Keratinocyte (primary cell): ENCODE measurements around the gene PPP1R2B. TPM values are rescaled to one million over a fixed set of nuclear protein-coding genes. Genes with fewer than 3 reads are reported as not detected.
"Not testable (repeated sequence)": the region's sequence is repeated elsewhere in the genome, so short reads cannot be mapped to it uniquely, and the experiment has no call there.

Experiments
- DNase-seq: peaks from one replicate; pipeline ENCODE4 v3.0.0-alpha.2; 2011; ENCODE audit warnings: low read depth, missing footprints, low spot score
- FAIRE-seq: peaks from 2 replicates; lab custom pipeline; 2011; peaks lifted over from hg19 to GRCh38; lab: Jason Lieb, UNC
- H2AFZ ChIP-seq: 2 replicates; pipeline ENCODE4 v1.6.0; 2012; ENCODE audit warnings: low read length, control low read depth, inconsistent platforms; ENCODE audit not compliant: control insufficient read depth
- H3K27ac ChIP-seq: 2 replicates; pipeline ENCODE4 v1.5.1; 2011; ENCODE audit warnings: low read length; ENCODE audit not compliant: control insufficient read depth, insufficient read depth
- H3K27me3 ChIP-seq: 3 replicates; pipeline ENCODE4 v1.6.0; 2011; ENCODE audit warnings: low read length; ENCODE audit not compliant: control insufficient read depth, insufficient read depth; ENCODE audit errors: extremely low read depth
- H3K36me3 ChIP-seq, 2 experiments: 2 replicates in 1 of 2; 3 replicates in 1 of 2; pipeline ENCODE4 v1.5.1; 2011; ENCODE audit warnings: low read length in 2 of 2, mild to moderate bottlenecking in 1 of 2; ENCODE audit not compliant: control insufficient read depth in 2 of 2, insufficient read depth in 2 of 2; ENCODE audit errors: extremely low read depth in 1 of 2
- H3K4me1 ChIP-seq: 3 replicates; pipeline ENCODE4 v1.5.1; 2011; ENCODE audit warnings: low read length; ENCODE audit not compliant: control insufficient read depth, insufficient read depth; ENCODE audit errors: extremely low read depth
- H3K4me2 ChIP-seq: 3 replicates; pipeline ENCODE4 v1.6.0; 2011; ENCODE audit warnings: low read depth, low read length; ENCODE audit not compliant: control insufficient read depth, insufficient read depth; ENCODE audit errors: extremely low read depth
- H3K4me3 ChIP-seq, 3 experiments: fragments of 200-600 bp in 1 of 3; sonication (generic) in 1 of 3; 2 replicates in 2 of 3; 3 replicates in 1 of 3; pipeline ENCODE4 v1.5.1; 2011 to 2016; ENCODE audit warnings: low read length in 3 of 3, mild to moderate bottlenecking in 3 of 3, control low read depth in 2 of 3, inconsistent platforms in 1 of 3, low read depth in 1 of 3, mixed read lengths in 1 of 3, mixed run types in 1 of 3, moderate library complexity in 1 of 3; ENCODE audit not compliant: control insufficient read depth in 2 of 3, insufficient read depth in 2 of 3; ENCODE audit errors: extremely low read depth in 1 of 3
- H3K79me2 ChIP-seq: 2 replicates; pipeline ENCODE4 v1.6.0; 2012; ENCODE audit warnings: low read length; ENCODE audit not compliant: control insufficient read depth, insufficient read depth
- H3K9ac ChIP-seq: 3 replicates; pipeline ENCODE4 v1.6.0; 2011; ENCODE audit warnings: low read length; ENCODE audit not compliant: control insufficient read depth, insufficient read depth; ENCODE audit errors: extremely low read depth
- H3K9me1 ChIP-seq: 3 replicates; pipeline ENCODE4 v1.6.0; 2011; ENCODE audit warnings: low read length; ENCODE audit not compliant: control insufficient read depth, insufficient read depth; ENCODE audit errors: extremely low read depth
- H3K9me3 ChIP-seq: 2 replicates; pipeline ENCODE4 v1.5.1; 2012; ENCODE audit warnings: low read depth, low read length; ENCODE audit not compliant: control insufficient read depth
- H4K20me1 ChIP-seq: 3 replicates; pipeline ENCODE4 v1.6.0; 2011; ENCODE audit warnings: low read length; ENCODE audit not compliant: control insufficient read depth, insufficient read depth; ENCODE audit errors: extremely low read depth
- CTCF ChIP-seq, 3 experiments: IDR thresholded peaks in 1 of 3; conservative IDR thresholded peaks in 1 of 3; optimal IDR thresholded peaks in 1 of 3; 2 replicates in 2 of 3; 3 replicates in 1 of 3; pipeline versions ENCODE3 to v1.5.1; 2011; ENCODE audit warnings: low read length in 3 of 3, mild to moderate bottlenecking in 3 of 3, moderate library complexity in 2 of 3, control low read depth in 1 of 3, inconsistent platforms in 1 of 3; ENCODE audit not compliant: insufficient read depth in 2 of 3; ENCODE audit errors: extremely low read depth in 1 of 3
- EZH2 ChIP-seq: IDR thresholded peaks from one replicate; pipeline ENCODE4 v1.6.1; 2012; ENCODE audit warnings: inconsistent platforms, mild to moderate bottlenecking, low read length, moderate library complexity
- dilution Hi-C: fragments of 300-500 bp; cut with MboI; formaldehyde crosslinking; loops from one replicate; pipeline ENCODE4 v1.7.0; 2020; ENCODE audit warnings: low sequenced_read_pairs; ENCODE audit not compliant: extremely low pct_ligation_motif_present
- polyA plus RNA-seq, 5 experiments: library from polyadenylated mRNA; depleted of rRNA in 3 of 5; stranded (reverse) in 3 of 5; stranded (forward) in 1 of 5; unstranded in 1 of 5; fragments of >200 nt; gene quantifications; 1 replicate in 1 of 5; 2 replicates in 3 of 5; 3 replicates in 1 of 5; pipeline versions ENCODE4 v1.2.1 to v1.2.3, GENCODE V29; 2011 to 2012; ENCODE audit warnings: missing spikeins in 2 of 5, low read depth in 1 of 5, low replicate concordance in 1 of 5

PPP1R2B gene
- polyA plus RNA-seq, 1 donor (not counting 4 experiments of a cell fraction or from before 2014, with no cell fraction given) = 0.05 TPM

DNA sequence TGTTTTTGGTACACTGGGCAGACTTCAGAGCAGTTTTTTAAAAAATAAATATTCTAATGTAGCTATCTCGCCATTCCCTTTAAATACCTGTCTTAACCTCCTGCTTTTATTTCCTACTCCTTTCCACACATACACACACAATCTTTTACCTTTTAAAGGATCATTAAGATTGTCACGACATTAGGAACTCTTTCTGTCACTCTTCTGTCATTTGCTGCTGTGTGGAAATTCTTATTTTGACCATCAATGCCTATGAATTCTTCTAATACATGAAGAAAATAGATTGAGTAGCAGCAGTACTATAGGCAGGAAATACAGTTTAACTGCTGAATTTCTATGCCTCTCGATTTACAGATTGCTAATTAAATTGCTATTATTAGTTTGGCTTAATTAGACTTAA, 1.8 kb downstream of the PPP1R2B start:
- Histone ChIP-seq H3K4me2 (no peak overlapping the region), H3K9me1 (no peaks in the 10 kb centered on the region), H3K36me3 (no peaks in the 10 kb centered on the region), H4K20me1 (no peaks in the 10 kb centered on the region), H2AFZ (no peak overlapping the region), H3K9me3 (no peaks in the 10 kb centered on the region), H3K27me3 (no peaks in the 10 kb centered on the region), H3K4me3 (no peak overlapping the region), H3K27ac (no peak overlapping the region), H3K4me1 (no peaks in the 10 kb centered on the region), H3K9ac (no peak overlapping the region), H3K79me2 (no peaks in the 10 kb centered on the region)
- no peak for TF ChIP-seq CTCF (optimal IDR thresholded peaks at IDR 0.05 in 1 of 3, IDR thresholded peaks at IDR 0.05 in 1 of 3, conservative IDR thresholded peaks at IDR 0.05 in 1 of 3; ENCODE audit: extremely low read depth in 1 of 3, insufficient read depth in 2 of 3, low read length in 3 of 3)
- no peak for TF ChIP-seq EZH2
- DNase-seq (no peak), FAIRE-seq (no peak)
- dilution Hi-C loops = no loop called here

- H3K4me3 ChIP-seq, H2AFZ ChIP-seq, H3K27ac ChIP-seq, H3K9me1 ChIP-seq, H3K9ac ChIP-seq, H3K9me3 ChIP-seq, H3K4me2 ChIP-seq, DNase-seq, H3K79me2 ChIP-seq, H3K4me1 ChIP-seq, H3K27me3 ChIP-seq, H3K36me3 ChIP-seq, dilution Hi-C loops, H4K20me1 ChIP-seq: not testable (repeated sequence)
- FAIRE-seq = peak; percentile 39
Measured at GRCh38 chr5:156853055-156853454, 3.0 kb downstream of the PPP1R2B start.

GRCh38 chr5:156865427-156865826, 15.3 kb downstream of the PPP1R2B start:
- no peak for DNase-seq
- FAIRE-seq = no peak
- Histone ChIP-seq H4K20me1 (no peaks in the 10 kb centered on the region), H3K4me3 (no peak overlapping the region), H3K9me1 (no peaks in the 10 kb centered on the region), H3K9me3 (no peaks in the 10 kb centered on the region), H3K9ac (no peak overlapping the region), H2AFZ (no peak overlapping the region), H3K4me1 (no peaks in the 10 kb centered on the region), H3K4me2 (no peak overlapping the region), H3K27ac (no peak overlapping the region), H3K79me2 (no peaks in the 10 kb centered on the region), H3K36me3 (no peaks in the 10 kb centered on the region), H3K27me3 (no peaks in the 10 kb centered on the region)
- TF ChIP-seq CTCF (optimal IDR thresholded peaks at IDR 0.05 in 1 of 3, IDR thresholded peaks at IDR 0.05 in 1 of 3, conservative IDR thresholded peaks at IDR 0.05 in 1 of 3; ENCODE audit: extremely low read depth in 1 of 3, insufficient read depth in 2 of 3, low read length in 3 of 3) (no peak), EZH2 (no peak)
- dilution Hi-C loops = no loop called here
